OCI-LY7 (cell line): ENCODE results near the gene PANK4. TPM values are rescaled to one million over a fixed set of nuclear protein-coding genes. Genes with fewer than 3 reads are reported as not detected.
A peak's percentile ranks its signal among the peaks of the same experiment; 100 is the strongest.

Source experiments
- BruUV-seq: library from RNA; stranded (reverse); fragments of 400-500 nt; replicated peaks from 2 replicates; lab custom pipeline; 2021; lab: Mats Ljungman, UMichigan
- CTCF ChIA-PET: fragments of 300-600 bp; sonication (Branson Sonifier 250); formaldehyde crosslinking; loops from one replicate; lab custom pipeline; 2022; ENCODE audit warnings: antibody characterized with exemption; ENCODE audit not compliant: unreplicated experiment; lab: Charles Lee
- POLR2A ChIA-PET: fragments of 300-600 bp; sonication (Branson Sonifier 250); formaldehyde crosslinking; loops from one replicate; lab custom pipeline; 2022; ENCODE audit warnings: antibody characterized with exemption; lab: Charles Lee
- DNase-seq: peaks from one replicate; pipeline ENCODE4 v3.0.0-alpha.2; 2015; ENCODE audit warnings: low spot score
- H2AFZ ChIP-seq: fragments of 200-600 bp; sonication (generic), shearing (Covaris generic); 2 replicates; pipeline ENCODE4 v1.6.1; 2014; ENCODE audit warnings: mild to moderate bottlenecking, antibody characterized with exemption, low read length, moderate library complexity
- H3K27ac ChIP-seq: fragments of 200-600 bp; sonication (generic); 2 replicates; pipeline ENCODE4 v1.5.1; 2014; ENCODE audit warnings: mixed run types, low read depth, mild to moderate bottlenecking, moderate library complexity, low read length, inconsistent platforms; ENCODE audit not compliant: poor library complexity, severe bottlenecking
- H3K36me3 ChIP-seq: fragments of 200-600 bp; sonication (generic); 2 replicates; pipeline ENCODE4 v1.6.1; 2014; ENCODE audit warnings: mild to moderate bottlenecking, antibody characterized with exemption, low read length, moderate library complexity, mixed read lengths; ENCODE audit not compliant: insufficient read depth
- H3K4me1 ChIP-seq: fragments of 200-600 bp; sonication (generic); 2 replicates; pipeline ENCODE4 v1.5.1; 2014; ENCODE audit warnings: mild to moderate bottlenecking, low read length; ENCODE audit not compliant: insufficient read depth, poor library complexity, severe bottlenecking
- H3K4me2 ChIP-seq: fragments of 200-600 bp; sonication (generic); 2 replicates; pipeline ENCODE4 v1.6.1; 2014; ENCODE audit warnings: mild to moderate bottlenecking, low read length
- H3K4me3 ChIP-seq: fragments of 200-600 bp; sonication (generic); 2 replicates; pipeline ENCODE4 v1.5.1; 2014; ENCODE audit warnings: mild to moderate bottlenecking, low read depth, low read length; ENCODE audit not compliant: poor library complexity, severe bottlenecking
- H3K79me2 ChIP-seq: fragments of 200-600 bp; sonication (generic); 2 replicates; pipeline ENCODE4 v1.6.1; 2016; ENCODE audit warnings: low read depth, mild to moderate bottlenecking, low read length, moderate library complexity, mixed read lengths; ENCODE audit not compliant: insufficient read depth
- H3K9me2 ChIP-seq: fragments of 200-600 bp; sonication (generic); 2 replicates; pipeline ENCODE4 v1.6.1; 2016; ENCODE audit warnings: mild to moderate bottlenecking, low read length, mixed read lengths; ENCODE audit not compliant: insufficient read depth
- H3K9me3 ChIP-seq: fragments of 200-600 bp; sonication (generic); 2 replicates; pipeline ENCODE4 v1.6.1; 2014; ENCODE audit warnings: mild to moderate bottlenecking, mixed run types, low read length, mixed read lengths
- H4K20me1 ChIP-seq: fragments of 200-600 bp; sonication (generic); 2 replicates; pipeline ENCODE4 v1.6.1; 2014; ENCODE audit warnings: mild to moderate bottlenecking, antibody characterized with exemption, low read length, moderate library complexity, mixed read lengths; ENCODE audit not compliant: insufficient read depth
- EZH2phosphoT487 ChIP-seq: fragments of 200-600 bp; sonication (generic); IDR thresholded peaks from 2 replicates; pipeline ENCODE4 v1.6.1; 2018; ENCODE audit warnings: low read depth, borderline replicate concordance, mild to moderate bottlenecking, mixed run types, antibody characterized with exemption, low read length, moderate library complexity, mixed read lengths
- intact Hi-C: fragments of 100-400 bp; cut with micrococcal nuclease; formaldehyde crosslinking; loops from one replicate; pipeline ENCODE4 v1.10.0; 2022; ENCODE audit not compliant: unreplicated experiment
- total RNA-seq, 2 experiments: library from RNA; depleted of rRNA in 1 of 2; stranded (reverse); fragments of >200 nt in 1 of 2; shearing (Covaris generic) in 1 of 2; gene quantifications; 2 replicates each; pipeline ENCODE4 v1.2.3, GENCODE V29; 2014 to 2022
- TF ChIP-seq, protein P1 (sequence below): fragments of 200-600 bp; sonication (generic); conservative IDR thresholded peaks from 2 replicates; pipeline ENCODE4 v1.5.1; 2014; ENCODE audit warnings: mild to moderate bottlenecking, antibody characterized with exemption, low read length, moderate library complexity, mixed read lengths

PANK4 gene
- total RNA-seq, 2 experiments from 2014 or later = 49.1 to 55.9 TPM

DNA sequence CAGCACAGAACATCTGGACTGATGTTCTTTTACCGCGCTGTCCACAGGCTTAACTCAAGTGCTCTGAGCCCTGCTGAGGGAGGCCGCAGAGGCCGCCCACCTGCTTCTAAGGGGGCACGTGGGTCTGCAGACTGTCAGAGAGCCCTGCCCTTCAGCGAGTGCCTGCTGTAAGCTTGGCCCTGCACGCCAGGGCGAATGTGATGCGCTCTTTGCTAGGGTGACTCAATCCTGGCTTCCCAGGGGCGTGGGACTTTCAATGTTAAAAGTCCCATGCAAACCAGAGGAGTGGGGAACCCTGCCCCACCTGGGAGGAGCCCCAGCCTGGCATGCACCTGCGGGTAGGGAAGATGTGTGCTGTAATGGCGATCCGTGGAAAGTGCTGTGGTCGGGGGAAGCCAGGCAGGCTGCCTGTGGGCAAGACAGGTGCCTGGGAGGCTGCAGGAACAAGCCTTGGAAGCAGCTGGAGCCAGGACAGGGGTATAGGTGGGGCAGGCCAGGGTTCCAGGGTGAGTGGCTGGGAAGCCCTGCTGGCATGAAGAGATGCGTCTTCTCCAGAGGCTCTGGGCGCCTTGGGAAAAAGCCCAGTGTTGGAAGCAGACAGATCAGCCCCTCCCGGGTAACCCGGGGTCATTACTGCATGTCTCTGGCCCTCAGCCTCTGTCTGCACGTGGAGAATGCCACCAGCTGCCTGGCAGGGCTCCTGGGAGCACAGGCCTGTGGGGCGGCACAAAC lies 594 bp upstream of the PANK4 start:
- Histone ChIP-seq H2AFZ (no peak overlapping the region; the same call in 1 of the 2 replicates), H3K27ac (no peak overlapping the region), H3K9me2 (no peaks in the 10 kb centered on the region), H3K4me2 (peak overlapping the region; percentile 63), H4K20me1 (peaks cover 13% of the 10 kb centered on the region), H3K4me3 (peak overlapping the region; percentile 100), H3K9me3 (no peaks in the 10 kb centered on the region), H3K79me2 (peaks cover 40% of the 10 kb centered on the region), H3K4me1 (peaks cover 26% of the 10 kb centered on the region), H3K36me3 (no peaks in the 10 kb centered on the region)
- ChIA-PET CTCF (interaction anchor here (1.0 kb wide), 1 partner anchor 12 kb away, joined by 7 read pairs; no protein-coding TSS in a partner anchor), POLR2A (interaction anchor here (1.0 to 1.1 kb wide), 2 partner anchors 18 to 33 kb away, joined by 6 to 11 read pairs; no protein-coding TSS in a partner anchor)
- TF ChIP-seq EZH2phosphoT487 = no peak
- TF ChIP-seq, protein P1, sequence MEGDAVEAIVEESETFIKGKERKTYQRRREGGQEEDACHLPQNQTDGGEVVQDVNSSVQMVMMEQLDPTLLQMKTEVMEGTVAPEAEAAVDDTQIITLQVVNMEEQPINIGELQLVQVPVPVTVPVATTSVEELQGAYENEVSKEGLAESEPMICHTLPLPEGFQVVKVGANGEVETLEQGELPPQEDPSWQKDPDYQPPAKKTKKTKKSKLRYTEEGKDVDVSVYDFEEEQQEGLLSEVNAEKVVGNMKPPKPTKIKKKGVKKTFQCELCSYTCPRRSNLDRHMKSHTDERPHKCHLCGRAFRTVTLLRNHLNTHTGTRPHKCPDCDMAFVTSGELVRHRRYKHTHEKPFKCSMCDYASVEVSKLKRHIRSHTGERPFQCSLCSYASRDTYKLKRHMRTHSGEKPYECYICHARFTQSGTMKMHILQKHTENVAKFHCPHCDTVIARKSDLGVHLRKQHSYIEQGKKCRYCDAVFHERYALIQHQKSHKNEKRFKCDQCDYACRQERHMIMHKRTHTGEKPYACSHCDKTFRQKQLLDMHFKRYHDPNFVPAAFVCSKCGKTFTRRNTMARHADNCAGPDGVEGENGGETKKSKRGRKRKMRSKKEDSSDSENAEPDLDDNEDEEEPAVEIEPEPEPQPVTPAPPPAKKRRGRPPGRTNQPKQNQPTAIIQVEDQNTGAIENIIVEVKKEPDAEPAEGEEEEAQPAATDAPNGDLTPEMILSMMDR = no peak
- no TSS peak for BruUV-seq
- intact Hi-C loops = loop anchor here (1.0 to 2.0 kb wide), 3 partner anchors 20 to 113 kb away; no protein-coding TSS in a partner anchor
- DNase-seq = no peak

DNA sequence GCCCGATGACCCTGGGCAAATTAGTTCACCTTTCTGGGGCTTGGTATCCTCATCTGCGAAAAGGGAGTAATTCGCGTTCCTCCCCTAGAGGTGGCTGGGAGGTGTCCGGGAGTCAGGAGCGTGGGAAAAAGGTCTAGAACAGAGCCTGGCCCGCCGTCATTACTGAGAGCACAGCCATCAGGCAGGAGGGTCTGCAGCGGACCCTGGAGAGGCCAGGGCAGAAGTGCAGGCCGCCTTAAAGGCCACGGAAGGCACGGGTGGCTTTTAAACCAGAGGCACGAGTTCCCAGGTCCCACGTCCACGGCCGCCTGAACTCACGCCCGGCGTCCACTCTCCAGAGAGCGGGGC lies 850 bp downstream of the PANK4 start:
- peak overlapping the region; percentile 100 for H3K4me3 ChIP-seq
- H3K27ac ChIP-seq = peak overlapping the region; percentile 38
- H3K36me3 ChIP-seq = peaks cover 11% of the 10 kb centered on the region
- POLR2A ChIA-PET = no interaction called here
- H3K9me3 ChIP-seq = no peaks in the 10 kb centered on the region
- peaks cover 40% of the 10 kb centered on the region for H3K79me2 ChIP-seq
- H4K20me1 ChIP-seq = peaks cover 13% of the 10 kb centered on the region
- peaks cover 26% of the 10 kb centered on the region for H3K4me1 ChIP-seq
- intact Hi-C loops = no loop called here
- BruUV-seq = no TSS peak
- TF ChIP-seq, protein P1 = no peak
- TF ChIP-seq EZH2phosphoT487 = no peak
- no peaks in the 10 kb centered on the region for H3K9me2 ChIP-seq
- H3K4me2 ChIP-seq = peak overlapping the region; percentile 99
- CTCF ChIA-PET = no interaction called here
- no peak overlapping the region for H2AFZ ChIP-seq
- no peak for DNase-seq
